Thoracic aorta (tissue), 2 donors: Measurements from ENCODE around the gene ZNF611. TPM values are rescaled to one million over a fixed set of nuclear protein-coding genes. Genes with fewer than 3 reads are reported as not detected.
"Not testable (repeated sequence)": the region's sequence is repeated elsewhere in the genome, so short reads cannot be mapped to it uniquely, and the experiment has no call there.

ENCODE experiments used
- ATAC-seq: fragments of 150-250 bp; one replicate; pipeline ENCODE4 v1.8.0; 2017; ENCODE audit warnings: low read depth; ENCODE audit not compliant: insufficient number of reproducible peaks, low FRiP score
- DNase-seq: peaks from one replicate; pipeline ENCODE4 v3.0.0-alpha.2; 2020; ENCODE audit warnings: low spot score
- H3K27ac ChIP-seq, 2 donors: fragments of 200-600 bp; sonication (generic); 1 replicate in 1 of 2; 2 replicates in 1 of 2; pipeline ENCODE4 v1.5.1; 2016; ENCODE audit warnings: mild to moderate bottlenecking in 2 of 2, moderate library complexity in 2 of 2
- H3K27me3 ChIP-seq: fragments of 200-600 bp; sonication (generic); replicated peaks from 2 replicates; pipeline ENCODE4 v1.6.0; 2016; ENCODE audit warnings: mild to moderate bottlenecking; ENCODE audit not compliant: insufficient read depth
- H3K36me3 ChIP-seq: fragments of 200-600 bp; sonication (generic); one replicate; pipeline ENCODE4 v1.5.1; 2016
- H3K4me1 ChIP-seq, 2 donors: fragments of 200-600 bp; sonication (generic); 1 replicate in 1 of 2; 2 replicates in 1 of 2; pipeline versions ENCODE4 v1.5.1 to v1.6.0; 2016; ENCODE audit warnings: low read depth in 2 of 2, mild to moderate bottlenecking in 1 of 2; ENCODE audit not compliant: control insufficient read depth in 1 of 2
- H3K4me3 ChIP-seq: fragments of 200-600 bp; sonication (generic); 2 replicates; pipeline ENCODE4 v1.5.1; 2016; ENCODE audit warnings: mild to moderate bottlenecking
- H3K9me3 ChIP-seq: fragments of 200-600 bp; sonication (generic); 2 replicates; pipeline ENCODE4 v1.5.1; 2016
- total RNA-seq, 2 donors: library from RNA; depleted of rRNA; stranded (reverse); fragments of >200 nt; gene quantifications; one replicate each; pipeline versions ENCODE4 v1.1.0 to v1.2.3, GENCODE V29; 2016
- TF ChIP-seq, protein P1 (sequence below): fragments of 200-600 bp; sonication (generic); IDR thresholded peaks from one replicate; pipeline ENCODE4 v1.5.1; 2019; ENCODE audit warnings: antibody characterized with exemption

Gene ZNF611
- total RNA-seq, 2 donors from 2014 or later = 26.3 to 30.0 TPM

DNA sequence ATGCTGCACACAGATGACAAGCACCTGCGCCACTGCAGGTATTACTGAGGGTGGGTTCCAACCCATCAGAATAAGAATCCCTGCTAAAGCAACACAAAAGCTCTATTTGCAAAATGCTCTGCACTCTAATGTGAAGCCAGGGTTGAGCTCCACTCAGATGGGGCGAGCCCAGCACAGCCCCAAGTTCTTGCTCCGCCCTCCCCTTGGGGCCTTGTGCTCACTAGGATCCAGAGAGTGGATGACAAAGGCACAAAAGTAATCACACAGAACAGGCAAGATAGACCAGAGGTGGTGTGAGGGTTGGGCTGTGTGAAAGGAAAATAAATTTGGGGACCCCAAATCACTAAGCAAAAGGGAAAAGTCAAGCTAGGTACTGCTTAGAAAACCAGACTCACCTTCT, 8.2 kb upstream of the ZNF611 start:
- DNase-seq = no peak
- TF ChIP-seq, protein P1, sequence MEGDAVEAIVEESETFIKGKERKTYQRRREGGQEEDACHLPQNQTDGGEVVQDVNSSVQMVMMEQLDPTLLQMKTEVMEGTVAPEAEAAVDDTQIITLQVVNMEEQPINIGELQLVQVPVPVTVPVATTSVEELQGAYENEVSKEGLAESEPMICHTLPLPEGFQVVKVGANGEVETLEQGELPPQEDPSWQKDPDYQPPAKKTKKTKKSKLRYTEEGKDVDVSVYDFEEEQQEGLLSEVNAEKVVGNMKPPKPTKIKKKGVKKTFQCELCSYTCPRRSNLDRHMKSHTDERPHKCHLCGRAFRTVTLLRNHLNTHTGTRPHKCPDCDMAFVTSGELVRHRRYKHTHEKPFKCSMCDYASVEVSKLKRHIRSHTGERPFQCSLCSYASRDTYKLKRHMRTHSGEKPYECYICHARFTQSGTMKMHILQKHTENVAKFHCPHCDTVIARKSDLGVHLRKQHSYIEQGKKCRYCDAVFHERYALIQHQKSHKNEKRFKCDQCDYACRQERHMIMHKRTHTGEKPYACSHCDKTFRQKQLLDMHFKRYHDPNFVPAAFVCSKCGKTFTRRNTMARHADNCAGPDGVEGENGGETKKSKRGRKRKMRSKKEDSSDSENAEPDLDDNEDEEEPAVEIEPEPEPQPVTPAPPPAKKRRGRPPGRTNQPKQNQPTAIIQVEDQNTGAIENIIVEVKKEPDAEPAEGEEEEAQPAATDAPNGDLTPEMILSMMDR = no peak
- no peaks in the 10 kb centered on the region for H3K36me3 ChIP-seq
- H3K27ac ChIP-seq = no peak overlapping the region
- no peaks in the 10 kb centered on the region for H3K9me3 ChIP-seq
- no peaks in the 10 kb centered on the region for H3K27me3 ChIP-seq
- no peaks in the 10 kb centered on the region for H3K4me1 ChIP-seq
- ATAC-seq = no peak
- H3K4me3 ChIP-seq = no peak overlapping the region

- Histone ChIP-seq H3K36me3 (no peaks in the 10 kb centered on the region), H3K27me3 (no peaks in the 10 kb centered on the region), H3K4me3 (no peak overlapping the region), H3K9me3 (no peaks in the 10 kb centered on the region), H3K4me1 (no peaks in the 10 kb centered on the region), H3K27ac (no peak overlapping the region)
- ATAC-seq (no peak), DNase-seq (no peak)
- TF ChIP-seq, protein P1 = no peak
These were observed 7.7 kb upstream of the ZNF611 start for GRCh38 chr19:52742516-52742915.

DNA sequence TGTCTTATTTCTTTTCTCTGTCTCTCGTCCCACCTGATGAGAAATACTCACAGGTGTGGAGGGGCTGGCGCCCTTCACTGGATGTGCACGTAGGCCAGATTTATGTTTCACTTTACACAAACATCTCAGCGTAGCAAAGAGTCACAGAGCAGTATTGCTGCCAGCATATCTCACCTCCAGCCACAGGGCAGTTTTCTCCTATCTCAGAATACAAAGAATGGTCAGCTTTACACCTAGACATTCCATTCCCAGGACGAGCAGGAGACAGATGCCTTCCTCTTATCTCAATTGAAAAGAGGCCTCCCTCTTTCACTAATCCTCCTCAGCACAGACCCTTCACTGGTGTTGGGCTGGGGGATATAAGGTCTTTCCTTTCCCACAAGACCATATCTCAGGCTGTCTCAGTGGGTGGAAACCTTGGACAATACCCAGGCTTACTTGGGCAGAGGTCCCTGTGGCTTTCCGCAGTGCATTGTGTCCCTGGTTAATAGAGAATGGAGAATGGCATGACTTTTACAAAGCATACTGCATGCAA, 7.2 kb upstream of the ZNF611 start:
- TF ChIP-seq, protein P1 = no peak
- DNase-seq = no peak
- no peaks in the 10 kb centered on the region for H3K9me3 ChIP-seq
- no peak overlapping the region for H3K4me3 ChIP-seq
- ATAC-seq = no peak
- H3K27me3 ChIP-seq = no peaks in the 10 kb centered on the region
- no peak overlapping the region for H3K27ac ChIP-seq
- no peaks in the 10 kb centered on the region for H3K36me3 ChIP-seq
- H3K4me1 ChIP-seq = no peaks in the 10 kb centered on the region

- H3K4me1 ChIP-seq, H3K9me3 ChIP-seq, DNase-seq, H3K4me3 ChIP-seq, H3K27ac ChIP-seq, H3K27me3 ChIP-seq, ATAC-seq, H3K36me3 ChIP-seq: not testable (repeated sequence)
These were observed 6.5 kb upstream of the ZNF611 start for GRCh38 chr19:52741371-52741770.

- DNase-seq (no peak), ATAC-seq (no peak)
- TF ChIP-seq, protein P1 = no peak
- Histone ChIP-seq H3K4me3 (no peak overlapping the region), H3K9me3 (no peaks in the 10 kb centered on the region), H3K27me3 (no peaks in the 10 kb centered on the region), H3K4me1 (peaks cover 0 to 8% of the 10 kb centered on the region in 2 donors), H3K36me3 (no peaks in the 10 kb centered on the region), H3K27ac (no peak overlapping the region)
These were observed 4.7 kb upstream of the ZNF611 start for GRCh38 chr19:52739576-52739975.

DNA sequence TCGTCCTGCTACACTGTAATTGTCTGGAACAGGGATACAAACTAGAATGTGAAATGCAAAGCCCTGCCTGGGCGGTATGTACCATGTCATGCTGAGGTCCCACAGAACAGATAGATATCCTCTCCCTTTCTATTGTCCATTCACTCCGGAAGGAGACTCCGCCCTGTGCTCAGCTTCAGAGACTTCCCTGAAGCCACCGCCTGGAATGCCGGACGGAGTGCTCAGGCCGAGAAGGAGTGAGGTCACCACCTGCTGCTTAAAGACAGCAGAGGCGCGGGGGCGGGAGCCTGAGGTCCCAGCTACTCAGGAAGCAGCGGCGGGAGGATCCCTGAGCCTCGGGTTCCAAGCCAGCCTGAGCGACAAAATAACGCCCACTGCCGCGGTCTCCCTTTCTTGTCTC, 890 bp upstream of the ZNF611 start:
- no peak for ATAC-seq
- Histone ChIP-seq H3K4me1 (peaks cover 7 to 20% of the 10 kb centered on the region in 2 donors), H3K27ac (peak overlapping the region; percentile 84 to 87), H3K4me3 (peak overlapping the region; percentile 78), H3K27me3 (no peaks in the 10 kb centered on the region), H3K9me3 (no peaks in the 10 kb centered on the region), H3K36me3 (no peaks in the 10 kb centered on the region)
- TF ChIP-seq, protein P1 = no peak
- no peak for DNase-seq
